Measurements from ENCODE around the gene DGKH. TPM values are rescaled to one million over a fixed set of nuclear protein-coding genes. Genes with fewer than 3 reads are reported as not detected.
"Not testable (repeated sequence)": the region's sequence is repeated elsewhere in the genome, so short reads cannot be mapped to it uniquely, and the experiment has no call there.

Gene DGKH
- total RNA-seq, 2 experiments from 2014 or later = 6.0 TPM

GRCh38 chr13:42136518-42136917, 88.1 kb downstream of the DGKH start:
- ChIA-PET CTCF (no interaction called here), POLR2A (interaction anchor here (0.8 kb wide), 1 partner anchor 440 kb away, joined by 3 read pairs; no protein-coding TSS in a partner anchor)
- Histone ChIP-seq H3K4me3 (ENCODE audit: low read length) (no peak overlapping the region), H3K27me3 (ENCODE audit: control insufficient read depth in 1 of 2, insufficient read depth in 2 of 2, low read length in 2 of 2) (no peaks in the 10 kb centered on the region), H3K27ac (ENCODE audit: low read depth in 1 of 2, low read length in 2 of 2) (no peak overlapping the region), H3K4me1 (ENCODE audit: insufficient read depth, low read length) (no peaks in the 10 kb centered on the region), H3K9me3 (ENCODE audit: control insufficient read depth in 1 of 2, insufficient read depth in 1 of 2, low read length in 2 of 2) (peaks cover 0 to 3% of the 10 kb centered on the region in 2 experiments), H3K36me3 (ENCODE audit: insufficient read depth, low read length) (no peaks in the 10 kb centered on the region)
- no peak for TF ChIP-seq CTCF (IDR thresholded peaks at IDR 0.05)
- H3K27ac Mint-ChIP-seq = no peak overlapping the region
- H3K4me1 Mint-ChIP-seq (ENCODE audit: low read depth) = no peaks in the 10 kb centered on the region
- no peak for DNase-seq
- H3K27me3 Mint-ChIP-seq = no peaks in the 10 kb centered on the region
- ATAC-seq (ENCODE audit: poor library complexity) = no peak
- peaks cover 38% of the 10 kb centered on the region for H3K36me3 Mint-ChIP-seq (ENCODE audit: low read depth)
- H3K9me3 Mint-ChIP-seq = no peaks in the 10 kb centered on the region
- H3K4me3 Mint-ChIP-seq = no peak overlapping the region
- intact Hi-C loops (cut with DNase I, micrococcal nuclease) = no loop called here

DNA sequence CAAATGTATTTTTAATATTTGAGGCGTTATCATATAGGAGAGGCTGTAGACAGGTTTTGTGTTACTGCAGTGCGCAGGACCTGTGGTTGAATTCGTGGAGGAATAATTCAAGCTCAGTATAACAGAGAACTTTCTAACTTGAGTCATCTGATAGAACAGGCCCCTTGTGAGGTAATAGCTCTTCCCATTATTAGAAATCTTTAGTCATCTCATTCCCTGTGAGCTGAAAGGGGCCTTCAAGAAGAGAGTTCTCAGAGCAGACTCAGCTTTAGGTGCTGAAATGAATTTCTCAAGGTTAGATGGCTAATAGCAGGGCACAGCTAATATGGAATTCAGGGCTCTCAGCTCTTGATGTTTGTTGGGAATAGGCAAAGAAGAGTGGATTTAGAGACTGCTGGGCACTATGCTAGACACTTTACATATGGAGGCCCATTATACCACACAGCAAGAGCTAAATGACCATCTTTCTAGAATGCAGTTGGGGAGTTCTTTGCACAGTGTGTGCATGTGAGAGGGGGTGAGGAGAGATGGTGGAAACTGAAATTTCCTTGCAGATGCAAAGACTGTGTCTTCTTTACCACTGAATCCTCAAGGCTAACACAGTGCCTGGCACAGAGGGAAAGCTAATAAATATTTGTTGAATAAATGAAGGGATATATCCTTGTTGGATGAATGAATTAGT, 89.5 kb downstream of the DGKH start:
- H3K36me3 ChIP-seq (ENCODE audit: insufficient read depth, low read length) = no peaks in the 10 kb centered on the region
- peaks cover 0 to 3% of the 10 kb centered on the region in 2 experiments for H3K9me3 ChIP-seq (ENCODE audit: control insufficient read depth in 1 of 2, insufficient read depth in 1 of 2, low read length in 2 of 2)
- no peaks in the 10 kb centered on the region for H3K4me1 ChIP-seq (ENCODE audit: insufficient read depth, low read length)
- ATAC-seq (ENCODE audit: poor library complexity) = no peak
- H3K27me3 ChIP-seq (ENCODE audit: control insufficient read depth in 1 of 2, insufficient read depth in 2 of 2, low read length in 2 of 2) = no peaks in the 10 kb centered on the region
- TF ChIP-seq CTCF (IDR thresholded peaks at IDR 0.05) = no peak
- Mint-ChIP-seq H3K27ac (no peak overlapping the region), H3K9me3 (no peaks in the 10 kb centered on the region), H3K36me3 (ENCODE audit: low read depth) (peaks cover 40% of the 10 kb centered on the region), H3K4me3 (no peak overlapping the region), H3K4me1 (ENCODE audit: low read depth) (no peaks in the 10 kb centered on the region), H3K27me3 (no peaks in the 10 kb centered on the region)
- no peak overlapping the region for H3K4me3 ChIP-seq (ENCODE audit: low read length)
- ChIA-PET POLR2A (no interaction called here), CTCF (interaction anchor here (1.1 kb wide), 1 partner anchor 273 kb away, joined by 3 read pairs; no protein-coding TSS in a partner anchor)
- no peak for DNase-seq
- intact Hi-C loops (cut with DNase I, micrococcal nuclease) = no loop called here
- H3K27ac ChIP-seq (ENCODE audit: low read depth in 1 of 2, low read length in 2 of 2) = no peak overlapping the region

- POLR2A ChIA-PET = no interaction called here
- Mint-ChIP-seq H3K27ac (no peak overlapping the region), H3K4me1 (ENCODE audit: low read depth) (no peaks in the 10 kb centered on the region), H3K27me3 (no peaks in the 10 kb centered on the region), H3K4me3 (no peak overlapping the region), H3K9me3 (no peaks in the 10 kb centered on the region), H3K36me3 (ENCODE audit: low read depth) (peaks cover 34% of the 10 kb centered on the region)
- no peak for DNase-seq
- no peak for TF ChIP-seq CTCF (IDR thresholded peaks at IDR 0.05)
- Histone ChIP-seq H3K27ac (ENCODE audit: low read depth in 1 of 2, low read length in 2 of 2) (no peak overlapping the region), H3K27me3 (ENCODE audit: control insufficient read depth in 1 of 2, insufficient read depth in 2 of 2, low read length in 2 of 2) (no peaks in the 10 kb centered on the region), H3K36me3 (ENCODE audit: insufficient read depth, low read length) (no peaks in the 10 kb centered on the region), H3K4me1 (ENCODE audit: insufficient read depth, low read length) (no peaks in the 10 kb centered on the region), H3K9me3 (ENCODE audit: control insufficient read depth in 1 of 2, insufficient read depth in 1 of 2, low read length in 2 of 2) (peaks cover 0 to 3% of the 10 kb centered on the region in 2 experiments), H3K4me3 (ENCODE audit: low read length) (no peak overlapping the region)
- intact Hi-C loops (cut with DNase I, micrococcal nuclease) = no loop called here
- no peak for ATAC-seq (ENCODE audit: poor library complexity)
- CTCF ChIA-PET = interaction anchor here (0.5 kb wide), 1 partner anchor 1793 kb away, joined by 3 read pairs; no protein-coding TSS in a partner anchor
Measured at GRCh38 chr13:42140494-42140893, 92.0 kb downstream of the DGKH start.

GRCh38 chr13:42141052-42141451, 92.6 kb downstream of the DGKH start:
- intact Hi-C loops (cut with DNase I, micrococcal nuclease); H3K36me3 ChIP-seq (ENCODE audit: insufficient read depth, low read length); H3K9me3 Mint-ChIP-seq; H3K9me3 ChIP-seq (ENCODE audit: control insufficient read depth in 1 of 2, insufficient read depth in 1 of 2, low read length in 2 of 2); H3K4me3 Mint-ChIP-seq; H3K27me3 ChIP-seq (ENCODE audit: control insufficient read depth in 1 of 2, insufficient read depth in 2 of 2, low read length in 2 of 2); H3K27ac ChIP-seq (ENCODE audit: low read depth in 1 of 2, low read length in 2 of 2); ATAC-seq (ENCODE audit: poor library complexity); CTCF ChIA-PET; DNase-seq; H3K27ac Mint-ChIP-seq; H3K27me3 Mint-ChIP-seq; H3K4me1 Mint-ChIP-seq (ENCODE audit: low read depth); POLR2A ChIA-PET; H3K4me1 ChIP-seq (ENCODE audit: insufficient read depth, low read length); H3K4me3 ChIP-seq (ENCODE audit: low read length): not testable (repeated sequence)
- peaks cover 34% of the 10 kb centered on the region for H3K36me3 Mint-ChIP-seq (ENCODE audit: low read depth)
